Uterus (tissue), 4 donors: ENCODE data around the gene TADA3. TPM values are rescaled to one million over a fixed set of nuclear protein-coding genes. Genes with fewer than 3 reads are reported as not detected.

Experiments
- DNase-seq, 2 donors: peaks; one replicate each; pipeline ENCODE4 v3.0.0-alpha.2; 2019 to 2020
- H3K27ac ChIP-seq, 2 donors: fragments of 200-600 bp; sonication (generic); 1 replicate in 1 of 2; 2 replicates in 1 of 2; pipeline ENCODE4 v1.5.1; 2016 to 2018
- H3K27me3 ChIP-seq, 2 donors: fragments of 200-600 bp; sonication (generic); one replicate each; pipeline ENCODE4 v1.5.1; 2018 to 2019; ENCODE audit warnings: control low read depth in 1 of 2
- H3K36me3 ChIP-seq, 2 donors: fragments of 200-600 bp; sonication (generic); one replicate each; pipeline ENCODE4 v1.5.1; 2019; ENCODE audit warnings: control low read depth in 1 of 2
- H3K4me1 ChIP-seq, 2 donors: fragments of 200-600 bp; sonication (generic); one replicate each; pipeline ENCODE4 v1.5.1; 2018 to 2019; ENCODE audit warnings: control low read depth in 1 of 2
- H3K4me3 ChIP-seq, 2 donors: fragments of 200-600 bp; sonication (generic); 1 replicate in 1 of 2; 2 replicates in 1 of 2; pipeline ENCODE4 v1.5.1; 2018 to 2019; ENCODE audit warnings: mild to moderate bottlenecking in 1 of 2
- H3K9me3 ChIP-seq, 2 donors: fragments of 200-600 bp; sonication (generic); one replicate each; pipeline ENCODE4 v1.5.1; 2019; ENCODE audit warnings: control low read depth in 1 of 2
- CTCF ChIP-seq, 4 experiments: fragments of 200-600 bp in 2 of 4; fragments of 450-650 bp in 2 of 4; sonication (generic) in 2 of 4; IDR thresholded peaks; one replicate each; pipeline ENCODE4 v1.5.1; 2016 to 2019; ENCODE audit warnings: antibody characterized with exemption in 4 of 4, mild to moderate bottlenecking in 2 of 4, moderate library complexity in 1 of 4
- POLR2A ChIP-seq, 2 donors: fragments of 450-650 bp; IDR thresholded peaks; one replicate each; pipeline ENCODE4 v1.6.1; 2016; ENCODE audit warnings: antibody characterized with exemption in 2 of 2, mild to moderate bottlenecking in 1 of 2, moderate library complexity in 1 of 2
- intact Hi-C: fragments of 100-400 bp; cut with DNase I; formaldehyde crosslinking; loops from one replicate; pipeline ENCODE4 v1.15.1; 2023; ENCODE audit warnings: low total_unique reads
- total RNA-seq, 4 donors: library from RNA; depleted of rRNA in 3 of 4; stranded (reverse); fragments of >200 nt in 3 of 4; gene quantifications; one replicate each; pipeline versions ENCODE4 v1.1.0 to v1.2.4, GENCODE V29; 2014 to 2023
- donor health status: DM: yes; HTN: yes; CAD: no.

Gene TADA3
- total RNA-seq, 4 donors from 2014 or later: 35.9 to 65.4 (median 55.3) TPM

- Histone ChIP-seq H3K27ac (no peak overlapping the region), H3K27me3 (no peaks in the 10 kb centered on the region), H3K36me3 (no peaks in the 10 kb centered on the region), H3K4me1 (peaks cover 0 to 4% of the 10 kb centered on the region in 2 donors), H3K9me3 (no peaks in the 10 kb centered on the region), H3K4me3 (no peak overlapping the region)
- intact Hi-C loops: no loop called here
- TF ChIP-seq CTCF (IDR thresholded peaks at IDR 0.05): no peak
- no peak for TF ChIP-seq POLR2A (IDR thresholded peaks at IDR 0.05)
- DNase-seq: no peak
Measured at GRCh38 chr3:9806688-9807589, 14.7 kb upstream of the TADA3 start.

- Histone ChIP-seq H3K4me1 (peaks cover 0 to 4% of the 10 kb centered on the region in 2 donors), H3K9me3 (no peaks in the 10 kb centered on the region), H3K27me3 (no peaks in the 10 kb centered on the region), H3K27ac (no peak overlapping the region), H3K36me3 (no peaks in the 10 kb centered on the region), H3K4me3 (no peak overlapping the region)
- TF ChIP-seq POLR2A (IDR thresholded peaks at IDR 0.05) (no peak), CTCF (IDR thresholded peaks at IDR 0.05) (no peak)
- DNase-seq: no peak
- intact Hi-C loops: no loop called here
Measured at GRCh38 chr3:9806137-9806536, 13.9 kb upstream of the TADA3 start.

GRCh38 chr3:9804996-9805395 lies 12.7 kb upstream of the TADA3 start:
- H3K36me3 ChIP-seq: no peaks in the 10 kb centered on the region
- no peaks in the 10 kb centered on the region for H3K9me3 ChIP-seq
- no peak for DNase-seq
- H3K27ac ChIP-seq: no peak overlapping the region
- H3K4me3 ChIP-seq: no peak overlapping the region
- no peaks in the 10 kb centered on the region for H3K4me1 ChIP-seq
- intact Hi-C loops: no loop called here
- TF ChIP-seq CTCF (IDR thresholded peaks at IDR 0.05) (no peak), POLR2A (IDR thresholded peaks at IDR 0.05) (no peak)
- no peaks in the 10 kb centered on the region for H3K27me3 ChIP-seq

GRCh38 chr3:9803494-9803893 lies 11.2 kb upstream of the TADA3 start:
- H3K4me1 ChIP-seq: no peaks in the 10 kb centered on the region
- no peaks in the 10 kb centered on the region for H3K27me3 ChIP-seq
- TF ChIP-seq POLR2A (IDR thresholded peaks at IDR 0.05): no peak
- no peak for TF ChIP-seq CTCF (IDR thresholded peaks at IDR 0.05)
- no peak overlapping the region for H3K4me3 ChIP-seq
- intact Hi-C loops: no loop called here
- no peak for DNase-seq
- no peaks in the 10 kb centered on the region for H3K9me3 ChIP-seq
- H3K36me3 ChIP-seq: no peaks in the 10 kb centered on the region
- H3K27ac ChIP-seq: no peak overlapping the region

- no peak for TF ChIP-seq CTCF (IDR thresholded peaks at IDR 0.05)
- TF ChIP-seq POLR2A (IDR thresholded peaks at IDR 0.05): no peak
- no peak overlapping the region for H3K4me3 ChIP-seq
- no peak for DNase-seq
- H3K27ac ChIP-seq: no peak overlapping the region
- intact Hi-C loops: no loop called here
- H3K36me3 ChIP-seq: no peaks in the 10 kb centered on the region
- no peaks in the 10 kb centered on the region for H3K27me3 ChIP-seq
- no peaks in the 10 kb centered on the region for H3K9me3 ChIP-seq
- no peaks in the 10 kb centered on the region for H3K4me1 ChIP-seq
Measured at GRCh38 chr3:9800529-9800928, 8.3 kb upstream of the TADA3 start.
